Measurements from ENCODE around the gene CNST. TPM values are rescaled to one million over a fixed set of nuclear protein-coding genes. Genes with fewer than 3 reads are reported as not detected.
"Not testable (repeated sequence)": the region's sequence is repeated elsewhere in the genome, so short reads cannot be mapped to it uniquely, and the experiment has no call there.

Gene CNST
- total RNA-seq, 3 donors from 2014 or later (not counting 1 experiment from before 2014, with no cell fraction given): 48.2 to 56.1 (median 49.7) TPM

- DNase-seq (no peak), ATAC-seq (no peak)
- no peaks in the 10 kb centered on the region for H3K27me3 ChIP-seq (ENCODE audit: control insufficient read depth, insufficient read depth, low read length)
- Mint-ChIP-seq H3K27me3 (ENCODE audit: low read depth in 2 of 2) (no peaks in the 10 kb centered on the region), H3K9me3 (no peaks in the 10 kb centered on the region), H3K4me3 (peak overlapping the region; percentile 99), H3K27ac (peak overlapping the region; percentile 94 to 98), H3K36me3 (no peaks in the 10 kb centered on the region), H3K4me1 (peaks cover 48 to 49% of the 10 kb centered on the region in 2 donors)
- no peak for TF ChIP-seq CTCF (IDR thresholded peaks at IDR 0.05)
- no peak overlapping the region for H3K27ac ChIP-seq (ENCODE audit: low read length)
- no peaks in the 10 kb centered on the region for H3K9me3 ChIP-seq (ENCODE audit: control insufficient read depth, insufficient read depth, low read length)
- H3K36me3 ChIP-seq (ENCODE audit: control insufficient read depth, insufficient read depth, low read length): peaks cover 4% of the 10 kb centered on the region
- peaks cover 42% of the 10 kb centered on the region for H3K4me1 ChIP-seq (ENCODE audit: control insufficient read depth, insufficient read depth, low read length)
- peak overlapping the region; percentile 79 for H3K4me3 ChIP-seq (ENCODE audit: low read length)
- intact Hi-C loops (cut with micrococcal nuclease): loop anchor here (2.0 to 5.0 kb wide), 2 partner anchors 35 to 61 kb away; partner anchors contain the start of gene SMYD3
- 40% methylated on average over 4 of the region's 4 CpGs for WGBS (ENCODE audit: insufficient coverage)
These were observed 1.5 kb downstream of the CNST start for GRCh38 chr1:246567646-246568235.

GRCh38 chr1:246569248-246570238 lies 3.3 kb downstream of the CNST start:
- Histone ChIP-seq H3K4me3 (ENCODE audit: low read length) (no peak overlapping the region), H3K9me3 (ENCODE audit: control insufficient read depth, insufficient read depth, low read length) (no peaks in the 10 kb centered on the region), H3K27ac (ENCODE audit: low read length) (peak overlapping the region; percentile 75), H3K27me3 (ENCODE audit: control insufficient read depth, insufficient read depth, low read length) (no peaks in the 10 kb centered on the region), H3K36me3 (ENCODE audit: control insufficient read depth, insufficient read depth, low read length) (no peaks in the 10 kb centered on the region), H3K4me1 (ENCODE audit: control insufficient read depth, insufficient read depth, low read length) (peaks cover 41% of the 10 kb centered on the region)
- Mint-ChIP-seq H3K4me1 (peaks cover 48 to 54% of the 10 kb centered on the region in 2 donors), H3K36me3 (no peaks in the 10 kb centered on the region), H3K4me3 (peak overlapping the region; percentile 68), H3K27ac (peak overlapping the region; percentile 89 to 93), H3K9me3 (no peaks in the 10 kb centered on the region), H3K27me3 (ENCODE audit: low read depth in 2 of 2) (no peaks in the 10 kb centered on the region)
- TF ChIP-seq CTCF (IDR thresholded peaks at IDR 0.05): no peak
- peak in 1 of 2 donors; percentile 72 for DNase-seq
- intact Hi-C loops (cut with micrococcal nuclease): loop anchor here (5.0 kb wide), 1 partner anchor 33 kb away; no protein-coding TSS in a partner anchor
- WGBS (ENCODE audit: insufficient coverage): 19% methylated on average over 8 of the region's 8 CpGs
- ATAC-seq: peak in 1 of 3 donors; percentile 17

GRCh38 chr1:246571309-246571708 lies 5.1 kb downstream of the CNST start:
- H3K4me3 ChIP-seq (ENCODE audit: low read length); H3K9me3 ChIP-seq (ENCODE audit: control insufficient read depth, insufficient read depth, low read length); ATAC-seq; H3K36me3 ChIP-seq (ENCODE audit: control insufficient read depth, insufficient read depth, low read length); intact Hi-C loops (cut with micrococcal nuclease); H3K27me3 ChIP-seq (ENCODE audit: control insufficient read depth, insufficient read depth, low read length); H3K36me3 Mint-ChIP-seq; H3K9me3 Mint-ChIP-seq; H3K27me3 Mint-ChIP-seq (ENCODE audit: low read depth in 2 of 2): not testable (repeated sequence)
- DNase-seq: peak in 1 of 2 donors; percentile 45
- H3K27ac ChIP-seq (ENCODE audit: low read length): peak overlapping the region; percentile 58
- H3K4me3 Mint-ChIP-seq: peak overlapping the region; percentile 67
- peaks cover 43 to 47% of the 10 kb centered on the region in 2 donors for H3K4me1 Mint-ChIP-seq
- peak overlapping the region; percentile 89 to 93 for H3K27ac Mint-ChIP-seq
- WGBS (ENCODE audit: insufficient coverage): 53% methylated on average over 3 of the region's 4 CpGs
- H3K4me1 ChIP-seq (ENCODE audit: control insufficient read depth, insufficient read depth, low read length): peaks cover 31% of the 10 kb centered on the region

- Mint-ChIP-seq H3K9me3 (no peaks in the 10 kb centered on the region), H3K36me3 (no peaks in the 10 kb centered on the region), H3K4me1 (peaks cover 39 to 46% of the 10 kb centered on the region in 2 donors), H3K27ac (peak overlapping the region in 1 of 2 donors; percentile 89), H3K27me3 (ENCODE audit: low read depth in 2 of 2) (no peaks in the 10 kb centered on the region), H3K4me3 (peak overlapping the region; percentile 67)
- intact Hi-C loops (cut with micrococcal nuclease): no loop called here
- H3K9me3 ChIP-seq (ENCODE audit: control insufficient read depth, insufficient read depth, low read length): no peaks in the 10 kb centered on the region
- H3K4me1 ChIP-seq (ENCODE audit: control insufficient read depth, insufficient read depth, low read length): peaks cover 31% of the 10 kb centered on the region
- 85% methylated on average over 1 of the region's 1 CpG for WGBS (ENCODE audit: insufficient coverage)
- no peak overlapping the region for H3K4me3 ChIP-seq (ENCODE audit: low read length)
- TF ChIP-seq CTCF (IDR thresholded peaks at IDR 0.05): no peak
- H3K36me3 ChIP-seq (ENCODE audit: control insufficient read depth, insufficient read depth, low read length): no peaks in the 10 kb centered on the region
- no peaks in the 10 kb centered on the region for H3K27me3 ChIP-seq (ENCODE audit: control insufficient read depth, insufficient read depth, low read length)
- no peak for ATAC-seq
- DNase-seq: no peak
- peak overlapping the region; percentile 58 for H3K27ac ChIP-seq (ENCODE audit: low read length)
These were observed 5.7 kb downstream of the CNST start for GRCh38 chr1:246571953-246572352.
